Spleen (tissue), 7 donors: ENCODE measurements around the gene C1orf232.

Experiments used
- CTCF ChIP-seq, 11 experiments: fragments of 200-600 bp in 7 of 11; fragments of 450-650 bp in 4 of 11; sonication (generic) in 4 of 11; IDR thresholded peaks in 8 of 11; conservative IDR thresholded peaks in 3 of 11; 1 replicate in 7 of 11; 2 replicates in 4 of 11; pipeline versions ENCODE4 v1.4.0 to v1.8.0; 2016 to 2021; ENCODE audit warnings: antibody characterized with exemption in 11 of 11, inconsistent platforms in 4 of 11, mild to moderate bottlenecking in 1 of 11
- POLR2A ChIP-seq, 3 donors: fragments of 450-650 bp; IDR thresholded peaks; one replicate each; pipeline ENCODE4 v1.5.1; 2017; ENCODE audit warnings: antibody characterized with exemption in 3 of 3, mild to moderate bottlenecking in 1 of 3
- POLR2AphosphoS5 ChIP-seq, 3 donors: sonication (generic); formaldehyde crosslinking; IDR thresholded peaks; one replicate each; pipeline ENCODE4 v1.5.1; 2017; ENCODE audit warnings: antibody characterized with exemption in 3 of 3
- donor health status: DM: no; HTN: no; CAD: no; lungs with moderate emphysema.
- donor health status: DM: no; HTN: no; CAD: no.
- donor health status: DM: no; HTN: no; CAD: no.

GRCh38 chr1:26180010-26180506 is 11.3 kb upstream of the C1orf232 start:
- TF ChIP-seq CTCF (IDR thresholded peaks at IDR 0.05 in 8 of 11, conservative IDR thresholded peaks at IDR 0.05 in 3 of 11) = no peak
- no peak for TF ChIP-seq POLR2A (IDR thresholded peaks at IDR 0.05)
- no peak for TF ChIP-seq POLR2AphosphoS5 (IDR thresholded peaks at IDR 0.05)
